HUES6 (cell line): ENCODE results near the gene PROSER2.

Experiments
- H3K27ac ChIP-seq: 2 replicates; pipeline ENCODE4 v1.7.0; 2013; ENCODE audit warnings: low read depth, mild to moderate bottlenecking, low read length, inconsistent platforms
- H3K27me3 ChIP-seq: 2 replicates; pipeline ENCODE4 v1.6.1; 2013; ENCODE audit warnings: low read length; ENCODE audit not compliant: control insufficient read depth, insufficient read depth
- H3K36me3 ChIP-seq: 2 replicates; pipeline ENCODE4 v1.6.1; 2013; ENCODE audit warnings: low read length; ENCODE audit not compliant: control insufficient read depth, insufficient read depth
- H3K4me1 ChIP-seq: 2 replicates; pipeline ENCODE4 v1.6.1; 2013; ENCODE audit warnings: low read length; ENCODE audit not compliant: control insufficient read depth, insufficient read depth
- H3K4me3 ChIP-seq: 2 replicates; pipeline ENCODE4 v1.5.1; 2013; ENCODE audit warnings: low read depth, low read length
- H3K9ac ChIP-seq: one replicate; pipeline ENCODE4 v1.6.1; 2013; ENCODE audit warnings: mild to moderate bottlenecking, low read length
- H3K9me3 ChIP-seq: 2 replicates; pipeline ENCODE4 v1.6.1; 2013; ENCODE audit warnings: low read depth, low read length; ENCODE audit not compliant: control insufficient read depth, insufficient read depth

PROSER2 gene

GRCh38 chr10:11789956-11790355 is 33.2 kb upstream of the PROSER2 start:
- Histone ChIP-seq H3K9me3 (no peaks in the 10 kb centered on the region), H3K9ac (no peak overlapping the region), H3K4me1 (no peaks in the 10 kb centered on the region; the same call in 1 of the 2 replicates), H3K27me3 (no peaks in the 10 kb centered on the region), H3K4me3 (no peak overlapping the region), H3K27ac (no peak overlapping the region), H3K36me3 (no peaks in the 10 kb centered on the region)

GRCh38 chr10:11793762-11794479 is 29.2 kb upstream of the PROSER2 start:
- Histone ChIP-seq H3K36me3 (no peaks in the 10 kb centered on the region), H3K4me1 (peaks cover 5% of the 10 kb centered on the region), H3K9me3 (no peaks in the 10 kb centered on the region), H3K4me3 (no peak overlapping the region), H3K9ac (no peak overlapping the region), H3K27me3 (no peaks in the 10 kb centered on the region), H3K27ac (no peak overlapping the region)

GRCh38 chr10:11794566-11794965 is 28.6 kb upstream of the PROSER2 start:
- no peak overlapping the region for H3K27ac ChIP-seq
- no peaks in the 10 kb centered on the region for H3K9me3 ChIP-seq
- H3K36me3 ChIP-seq = no peaks in the 10 kb centered on the region
- H3K4me3 ChIP-seq = no peak overlapping the region
- H3K27me3 ChIP-seq = no peaks in the 10 kb centered on the region
- H3K9ac ChIP-seq = no peak overlapping the region
- peaks cover 7% of the 10 kb centered on the region for H3K4me1 ChIP-seq

- Histone ChIP-seq H3K27me3 (no peaks in the 10 kb centered on the region), H3K4me1 (peaks cover 10% of the 10 kb centered on the region), H3K4me3 (no peak overlapping the region), H3K36me3 (no peaks in the 10 kb centered on the region), H3K9me3 (no peaks in the 10 kb centered on the region), H3K9ac (no peak overlapping the region), H3K27ac (no peak overlapping the region)
These were observed 27.8 kb upstream of the PROSER2 start for GRCh38 chr10:11795101-11795920.

- H3K4me3 ChIP-seq = no peak overlapping the region
These were observed 26.7 kb upstream of the PROSER2 start for GRCh38 chr10:11796474-11796873.

GRCh38 chr10:11797281-11797680 is 25.9 kb upstream of the PROSER2 start:
- Histone ChIP-seq H3K9me3 (no peaks in the 10 kb centered on the region), H3K9ac (no peak overlapping the region), H3K27ac (no peak overlapping the region), H3K27me3 (no peaks in the 10 kb centered on the region), H3K4me1 (peaks cover 10% of the 10 kb centered on the region), H3K4me3 (no peak overlapping the region), H3K36me3 (no peaks in the 10 kb centered on the region)

More at GRCh38 chr10:11796474-11796873, 26.7 kb upstream of the PROSER2 start:
- Histone ChIP-seq H3K9ac (no peak overlapping the region), H3K9me3 (no peaks in the 10 kb centered on the region), H3K36me3 (no peaks in the 10 kb centered on the region), H3K27ac (no peak overlapping the region), H3K4me1 (peaks cover 10% of the 10 kb centered on the region), H3K27me3 (no peaks in the 10 kb centered on the region)

- no peak overlapping the region for H3K9ac ChIP-seq
- H3K36me3 ChIP-seq = no peaks in the 10 kb centered on the region
- no peak overlapping the region for H3K4me3 ChIP-seq
- H3K27me3 ChIP-seq = no peaks in the 10 kb centered on the region
- no peak overlapping the region for H3K27ac ChIP-seq
- H3K9me3 ChIP-seq = no peaks in the 10 kb centered on the region
- peaks cover 10% of the 10 kb centered on the region for H3K4me1 ChIP-seq
These were observed 25.1 kb upstream of the PROSER2 start for GRCh38 chr10:11797847-11798633.

GRCh38 chr10:11798845-11799735 is 24.1 kb upstream of the PROSER2 start:
- H3K4me3 ChIP-seq = no peak overlapping the region
- H3K27me3 ChIP-seq = no peaks in the 10 kb centered on the region
- H3K27ac ChIP-seq = peak overlapping the region; percentile 51; the same call in 1 of the 2 replicates
- H3K9me3 ChIP-seq = no peaks in the 10 kb centered on the region
- peak overlapping the region; percentile 30 for H3K9ac ChIP-seq
- no peaks in the 10 kb centered on the region for H3K36me3 ChIP-seq
- H3K4me1 ChIP-seq = peaks cover 10% of the 10 kb centered on the region

- H3K36me3 ChIP-seq = no peaks in the 10 kb centered on the region
These were observed 23.4 kb upstream of the PROSER2 start for GRCh38 chr10:11799736-11800080.

GRCh38 chr10:11804336-11804735 is 18.8 kb upstream of the PROSER2 start:
- Histone ChIP-seq H3K4me1 (peaks cover 4% of the 10 kb centered on the region; the same call in 1 of the 2 replicates), H3K36me3 (no peaks in the 10 kb centered on the region), H3K27me3 (no peaks in the 10 kb centered on the region), H3K27ac (no peak overlapping the region), H3K9ac (no peak overlapping the region), H3K4me3 (no peak overlapping the region), H3K9me3 (no peaks in the 10 kb centered on the region)

More at GRCh38 chr10:11799736-11800080, 23.4 kb upstream of the PROSER2 start:
- no peaks in the 10 kb centered on the region for H3K27me3 ChIP-seq
- no peaks in the 10 kb centered on the region for H3K9me3 ChIP-seq
- no peak overlapping the region for H3K9ac ChIP-seq
- H3K4me3 ChIP-seq = no peak overlapping the region
- no peak overlapping the region for H3K27ac ChIP-seq
- H3K4me1 ChIP-seq = peaks cover 10% of the 10 kb centered on the region
